Measurements from ENCODE around the gene PPCDC.

GRCh38 chr15:75007216-75007615 is 16.2 kb upstream of the PPCDC start:
- TF ChIP-seq CTCF (IDR thresholded peaks at IDR 0.05; ENCODE audit: low read depth, low read length, missing input control), result no peak
- TF ChIP-seq RAD21 (IDR thresholded peaks at IDR 0.05), result no peak
- TF ChIP-seq GABPA (IDR thresholded peaks at IDR 0.05 in 1 of 2, conservative IDR thresholded peaks at IDR 0.05 in 1 of 2), result no peak
- TF ChIP-seq MAX (IDR thresholded peaks at IDR 0.05), result no peak
- no peak for TF ChIP-seq JUND (IDR thresholded peaks at IDR 0.05)
- TF ChIP-seq TAF1 (conservative IDR thresholded peaks at IDR 0.05), result no peak
- no peak for TF ChIP-seq FOXA1 (IDR thresholded peaks at IDR 0.05)
- TF ChIP-seq, protein P1, sequence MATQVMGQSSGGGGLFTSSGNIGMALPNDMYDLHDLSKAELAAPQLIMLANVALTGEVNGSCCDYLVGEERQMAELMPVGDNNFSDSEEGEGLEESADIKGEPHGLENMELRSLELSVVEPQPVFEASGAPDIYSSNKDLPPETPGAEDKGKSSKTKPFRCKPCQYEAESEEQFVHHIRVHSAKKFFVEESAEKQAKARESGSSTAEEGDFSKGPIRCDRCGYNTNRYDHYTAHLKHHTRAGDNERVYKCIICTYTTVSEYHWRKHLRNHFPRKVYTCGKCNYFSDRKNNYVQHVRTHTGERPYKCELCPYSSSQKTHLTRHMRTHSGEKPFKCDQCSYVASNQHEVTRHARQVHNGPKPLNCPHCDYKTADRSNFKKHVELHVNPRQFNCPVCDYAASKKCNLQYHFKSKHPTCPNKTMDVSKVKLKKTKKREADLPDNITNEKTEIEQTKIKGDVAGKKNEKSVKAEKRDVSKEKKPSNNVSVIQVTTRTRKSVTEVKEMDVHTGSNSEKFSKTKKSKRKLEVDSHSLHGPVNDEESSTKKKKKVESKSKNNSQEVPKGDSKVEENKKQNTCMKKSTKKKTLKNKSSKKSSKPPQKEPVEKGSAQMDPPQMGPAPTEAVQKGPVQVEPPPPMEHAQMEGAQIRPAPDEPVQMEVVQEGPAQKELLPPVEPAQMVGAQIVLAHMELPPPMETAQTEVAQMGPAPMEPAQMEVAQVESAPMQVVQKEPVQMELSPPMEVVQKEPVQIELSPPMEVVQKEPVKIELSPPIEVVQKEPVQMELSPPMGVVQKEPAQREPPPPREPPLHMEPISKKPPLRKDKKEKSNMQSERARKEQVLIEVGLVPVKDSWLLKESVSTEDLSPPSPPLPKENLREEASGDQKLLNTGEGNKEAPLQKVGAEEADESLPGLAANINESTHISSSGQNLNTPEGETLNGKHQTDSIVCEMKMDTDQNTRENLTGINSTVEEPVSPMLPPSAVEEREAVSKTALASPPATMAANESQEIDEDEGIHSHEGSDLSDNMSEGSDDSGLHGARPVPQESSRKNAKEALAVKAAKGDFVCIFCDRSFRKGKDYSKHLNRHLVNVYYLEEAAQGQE (IDR thresholded peaks at IDR 0.05), result no peak
- TF ChIP-seq NR2F2 (IDR thresholded peaks at IDR 0.05), result no peak
- TF ChIP-seq, protein P2, sequence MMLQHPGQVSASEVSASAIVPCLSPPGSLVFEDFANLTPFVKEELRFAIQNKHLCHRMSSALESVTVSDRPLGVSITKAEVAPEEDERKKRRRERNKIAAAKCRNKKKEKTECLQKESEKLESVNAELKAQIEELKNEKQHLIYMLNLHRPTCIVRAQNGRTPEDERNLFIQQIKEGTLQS (IDR thresholded peaks at IDR 0.05), result no peak
